HG03025 (cell line): ENCODE data around the gene TRIM49D2.
"Not testable (repeated sequence)": the region's sequence is repeated elsewhere in the genome, so short reads cannot be mapped to it uniquely, and the experiment has no call there.

Source experiments
- ATAC-seq: cut with Tn5 transposase; IDR thresholded peaks from one replicate; pipeline ENCODE4 v1.9.1; 2021; ENCODE audit warnings: mild to moderate bottlenecking, moderate library complexity; ENCODE audit not compliant: unreplicated experiment, low FRiP score

TRIM49D2 gene

GRCh38 chr11:89923764-89924163, at the start of gene TRIM49D2:
Gene TRIM49D2 (plus strand): TSS chr11:89924064. CDS start chr11:89926762, 2,698 bp downstream.
- not testable (repeated sequence) for ATAC-seq

- not testable (repeated sequence) for ATAC-seq
These were observed 46.4 kb upstream of the TRIM49D2 start for GRCh38 chr11:89877511-89877910.

GRCh38 chr11:89893245-89893644, 30.6 kb upstream of the TRIM49D2 start:
- ATAC-seq, result not testable (repeated sequence)

GRCh38 chr11:89900809-89901208, 23.1 kb upstream of the TRIM49D2 start:
- ATAC-seq, result not testable (repeated sequence)

- no peak for ATAC-seq
These were observed 1.6 kb upstream of the TRIM49D2 start, which contains the start of gene TRIM49D1 for GRCh38 chr11:89922195-89922660. Gene TRIM49D1 (minus strand): TSS chr11:89922245. CDS start chr11:89917710, 4,535 bp downstream.

GRCh38 chr11:89960833-89961232, 37.0 kb downstream of the TRIM49D2 start:
- ATAC-seq, result not testable (repeated sequence)

- not testable (repeated sequence) for ATAC-seq
These were observed 41.9 kb downstream of the TRIM49D2 start, which contains the start of gene TRIM64 for GRCh38 chr11:89965737-89966136. Gene TRIM64 (plus strand): TSS chr11:89966037. CDS start chr11:89968504, 2,467 bp downstream.
